ENCODE data around the gene DDX59. TPM values are rescaled to one million over a fixed set of nuclear protein-coding genes. Genes with fewer than 3 reads are reported as not detected.

DDX59 gene
- total RNA-seq, 1 donor from 2014 or later, result 12.9 TPM

DNA sequence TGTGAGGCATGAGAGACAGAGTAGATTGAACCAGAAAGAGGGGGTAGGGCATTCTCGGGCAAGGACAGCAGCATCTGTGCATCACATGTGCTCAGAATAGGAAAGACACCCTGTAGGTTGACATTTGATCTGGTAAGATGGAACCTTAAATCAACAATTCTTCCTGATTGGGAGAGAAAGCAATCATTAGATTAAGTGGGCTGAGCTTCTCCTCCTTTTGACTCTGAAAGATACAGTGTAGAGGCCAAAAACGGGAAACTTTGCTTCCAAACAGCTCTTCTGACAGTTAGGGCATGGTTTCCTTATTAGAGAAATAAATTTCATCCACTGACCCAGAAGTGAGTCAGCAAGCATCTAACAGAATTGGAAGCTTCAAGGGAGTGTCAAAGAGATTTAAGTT, 58.9 kb downstream of the DDX59 start:
- Histone ChIP-seq H3K36me3 (ENCODE audit: control insufficient read depth, insufficient read depth, low read length) (no peaks in the 10 kb centered on the region), H3K4me3 (ENCODE audit: low read depth, low read length) (no peak overlapping the region), H3K27me3 (ENCODE audit: control insufficient read depth, insufficient read depth, low read length) (no peaks in the 10 kb centered on the region)
- no peak for TF ChIP-seq CTCF (IDR thresholded peaks at IDR 0.05; ENCODE audit: insufficient read depth, low read length, severe bottlenecking)
- FAIRE-seq (no peak), DNase-seq (ENCODE audit: low read depth) (no peak)

DNA sequence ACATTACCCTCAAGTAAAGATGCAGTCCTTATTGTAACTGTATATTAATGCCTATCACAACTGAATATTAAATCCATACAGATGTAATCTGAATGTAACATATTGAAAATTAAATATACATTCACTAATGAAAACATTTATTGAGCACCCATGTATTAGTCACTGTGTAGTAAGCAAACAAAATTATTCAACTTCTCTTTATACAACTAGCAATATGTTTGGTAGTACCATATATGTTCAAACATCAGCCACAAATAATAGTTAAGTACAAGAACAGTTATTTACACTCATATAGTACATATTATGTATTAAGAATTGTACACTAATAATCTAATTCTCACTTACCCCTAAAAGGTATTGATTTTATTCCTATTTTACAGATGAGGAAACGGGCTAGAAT, 67.1 kb downstream of the DDX59 start:
- DNase-seq (ENCODE audit: low read depth) (no peak), FAIRE-seq (no peak)
- H3K27me3 ChIP-seq (ENCODE audit: control insufficient read depth, insufficient read depth, low read length), result no peaks in the 10 kb centered on the region
- TF ChIP-seq CTCF (IDR thresholded peaks at IDR 0.05; ENCODE audit: insufficient read depth, low read length, severe bottlenecking), result no peak
- peaks cover 1% of the 10 kb centered on the region for H3K36me3 ChIP-seq (ENCODE audit: control insufficient read depth, insufficient read depth, low read length)
- H3K4me3 ChIP-seq (ENCODE audit: low read depth, low read length), result no peak overlapping the region

Other genes starting within 250 kb of the DDX59 start
- 0.51 and 0.79 TPM in 2 replicates for gene KIF14, start 49.2 kb downstream of the DDX59 start, total RNA-seq
- gene CAMSAP2, start 69.0 kb upstream of the DDX59 start, total RNA-seq, result 75.0 and 96.9 TPM in 2 replicates
- gene GPR25, start 203.1 kb upstream of the DDX59 start, total RNA-seq, result not detected in 2 replicates
- gene INAVA, start 225.0 kb upstream of the DDX59 start, total RNA-seq, result 28.7 and 39.7 TPM in 2 replicates